ENCODE results near the gene PRPF8. TPM values are rescaled to one million over a fixed set of nuclear protein-coding genes. Genes with fewer than 3 reads are reported as not detected.
A peak's percentile ranks its signal among the peaks of the same experiment; 100 is the strongest.

PRPF8 gene
- total and polyA plus RNA-seq, 2 of the 13 experiments (the other 11 are each of a cell fraction or from before 2014, with no cell fraction given), result 112 to 179 TPM

GRCh38 chr17:1649844-1650501, 34.7 kb downstream of the PRPF8 start, which contains the start of gene RILP (continued):
- TF ChIP-seq THAP9 (CRISPR knock-in tag; IDR thresholded peaks at IDR 0.05; ENCODE audit: borderline replicate concordance) (peak; percentile 61; the same call in 1 of the 2 replicates), IRF1 (CRISPR knock-in tag; IDR thresholded peaks at IDR 0.05; ENCODE audit: low read depth) (no peak), FOXJ3 (CRISPR knock-in tag; IDR thresholded peaks at IDR 0.05; ENCODE audit: borderline replicate concordance) (0 out of 2 replicates have a peak, but pooled peaks have one; percentile 21), ASH2L (IDR thresholded peaks at IDR 0.05; ENCODE audit: insufficient read length, low read depth, low read length) (peak; percentile 47), ZNF317 (CRISPR knock-in tag; IDR thresholded peaks at IDR 0.05) (peak; percentile 69; the same call in 1 of the 2 replicates), ZBED4 (CRISPR knock-in tag; IDR thresholded peaks at IDR 0.05; ENCODE audit: borderline replicate concordance) (peak; percentile 87; the same call in 1 of the 2 replicates), ZBTB21 (CRISPR knock-in tag; IDR thresholded peaks at IDR 0.05) (peak; percentile 46; the same call in 1 of the 2 replicates), HNRNPL (IDR thresholded peaks at IDR 0.05; ENCODE audit: low read depth, low read length) (0 out of 2 replicates have a peak, but pooled peaks have one; percentile 67), POLR2G (IDR thresholded peaks at IDR 0.05; ENCODE audit: low read depth, low read length) (peak; percentile 76), SMAD9 (CRISPR knock-in tag; IDR thresholded peaks at IDR 0.05) (peak; percentile 20; the same call in 1 of the 2 replicates), ZNF205 (CRISPR knock-in tag; IDR thresholded peaks at IDR 0.05) (0 out of 2 replicates have a peak, but pooled peaks have one; percentile 56), ZNF580 (CRISPR knock-in tag; IDR thresholded peaks at IDR 0.05; ENCODE audit: borderline replicate concordance, low read depth) (peak; percentile 74; the same call in 1 of the 2 replicates), KDM1A (CRISPR knock-in tag; IDR thresholded peaks at IDR 0.05) (peak; percentile 21; the same call in 1 of the 2 replicates), RARA (CRISPR knock-in tag; IDR thresholded peaks at IDR 0.05) (peak; percentile 78), GABPB1 (CRISPR knock-in tag; IDR thresholded peaks at IDR 0.05) (peak; percentile 25; the same call in 1 of the 2 replicates), CENPBD1 (CRISPR knock-in tag; IDR thresholded peaks at IDR 0.05; ENCODE audit: borderline replicate concordance, low read depth) (no peak), ZNF704 (CRISPR knock-in tag; IDR thresholded peaks at IDR 0.05; ENCODE audit: borderline replicate concordance) (peak; percentile 48; the same call in 1 of the 2 replicates)
